Calu3 (cell line): Measurements from ENCODE around the gene FGR. TPM values are rescaled to one million over a fixed set of nuclear protein-coding genes. Genes with fewer than 3 reads are reported as not detected.

Source experiments
- BruUV-seq: library from RNA; stranded (reverse); fragments of 400-500 nt; replicated peaks from 2 replicates; lab custom pipeline; 2021; lab: Mats Ljungman, UMichigan
- CTCF ChIA-PET: fragments of 300-600 bp; sonication (Branson Sonifier 250); formaldehyde crosslinking; loops from one replicate; lab custom pipeline; 2022; ENCODE audit warnings: antibody characterized with exemption; lab: Charles Lee
- DNase-seq: peaks from one replicate; pipeline ENCODE4 v3.0.0; 2022
- H3K27ac Mint-ChIP-seq: one replicate; pipeline ENCODE4 v1.8.0; 2022; ENCODE audit warnings: mixed read lengths; ENCODE audit not compliant: unreplicated experiment
- H3K27me3 Mint-ChIP-seq: one replicate; pipeline ENCODE4 v1.8.0; 2022; ENCODE audit warnings: mixed read lengths; ENCODE audit not compliant: unreplicated experiment
- H3K36me3 Mint-ChIP-seq: one replicate; pipeline ENCODE4 v1.8.0; 2022; ENCODE audit warnings: mild to moderate bottlenecking, moderate library complexity, mixed read lengths; ENCODE audit not compliant: insufficient read depth, unreplicated experiment
- H3K4me1 Mint-ChIP-seq: one replicate; pipeline ENCODE4 v1.8.0; 2022; ENCODE audit warnings: mild to moderate bottlenecking, low read depth, mixed read lengths; ENCODE audit not compliant: unreplicated experiment
- H3K4me3 Mint-ChIP-seq: one replicate; pipeline ENCODE4 v1.8.0; 2022; ENCODE audit warnings: mild to moderate bottlenecking, low read depth, moderate library complexity, mixed read lengths; ENCODE audit not compliant: unreplicated experiment
- H3K9me3 Mint-ChIP-seq: one replicate; pipeline ENCODE4 v1.8.0; 2022; ENCODE audit warnings: low read depth, mixed read lengths; ENCODE audit not compliant: unreplicated experiment
- intact Hi-C: fragments of 100-400 bp; cut with micrococcal nuclease; formaldehyde crosslinking; loops from one replicate; pipeline ENCODE4 v1.10.0; 2022; ENCODE audit not compliant: unreplicated experiment
- total RNA-seq: library from RNA; stranded (reverse); gene quantifications from 2 replicates; pipeline ENCODE4 v1.2.3, GENCODE V29; 2022
- TF ChIP-seq, protein P1 (sequence below): fragments of 200-600 bp; IDR thresholded peaks from one replicate; pipeline ENCODE4 v1.8.0; 2022; ENCODE audit warnings: antibody characterized with exemption; ENCODE audit not compliant: unreplicated experiment

FGR gene
- total RNA-seq, 1 experiment from 2014 or later = not detected

DNA sequence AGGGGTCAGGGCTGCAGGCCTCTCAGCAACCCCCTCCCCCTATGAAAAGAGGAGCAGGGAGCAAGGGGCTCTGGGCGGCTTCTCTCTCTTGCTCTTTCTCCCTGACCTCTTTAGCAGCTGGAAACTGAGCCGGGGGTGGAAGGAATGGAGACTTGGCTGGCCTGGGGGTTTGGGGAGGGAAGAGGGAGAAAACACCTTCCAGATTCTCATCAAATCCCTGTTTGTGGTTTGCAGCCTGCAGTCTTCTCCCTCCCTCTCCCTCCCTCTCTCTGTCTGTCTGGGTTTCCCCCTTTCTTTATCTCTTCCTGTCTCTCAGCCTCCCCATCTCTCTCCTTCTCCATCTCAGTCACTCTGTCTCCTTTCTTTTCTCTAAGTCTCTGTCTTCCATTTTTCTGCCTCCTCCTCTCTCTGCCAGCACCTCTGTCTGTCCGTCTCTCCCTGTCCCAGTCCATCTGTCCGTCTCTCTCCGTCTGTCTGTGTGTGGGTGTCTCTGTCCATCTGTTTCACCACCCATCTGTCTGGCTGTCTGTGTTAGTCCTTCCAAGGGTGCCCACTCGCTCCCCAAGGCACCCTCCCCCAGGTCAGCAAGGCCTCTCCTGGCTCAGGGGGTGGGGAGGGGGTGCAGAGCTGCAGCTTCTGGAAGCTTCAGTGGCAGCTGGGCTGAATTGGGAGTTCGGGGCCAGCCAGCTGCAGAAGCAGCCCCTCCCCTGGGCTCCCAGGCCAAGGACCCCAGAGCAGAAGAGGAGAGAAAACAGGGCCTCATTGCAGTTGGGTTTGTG is 37.3 kb downstream of the FGR start:
- Mint-ChIP-seq H3K27ac (no peak overlapping the region), H3K4me1 (peaks cover 24% of the 10 kb centered on the region), H3K27me3 (no peaks in the 10 kb centered on the region), H3K4me3 (no peak overlapping the region), H3K36me3 (peaks cover 13% of the 10 kb centered on the region), H3K9me3 (no peaks in the 10 kb centered on the region)
- intact Hi-C loops = no loop called here
- DNase-seq = no peak
- CTCF ChIA-PET = no interaction called here
- no TSS peak for BruUV-seq
- TF ChIP-seq, protein P1, sequence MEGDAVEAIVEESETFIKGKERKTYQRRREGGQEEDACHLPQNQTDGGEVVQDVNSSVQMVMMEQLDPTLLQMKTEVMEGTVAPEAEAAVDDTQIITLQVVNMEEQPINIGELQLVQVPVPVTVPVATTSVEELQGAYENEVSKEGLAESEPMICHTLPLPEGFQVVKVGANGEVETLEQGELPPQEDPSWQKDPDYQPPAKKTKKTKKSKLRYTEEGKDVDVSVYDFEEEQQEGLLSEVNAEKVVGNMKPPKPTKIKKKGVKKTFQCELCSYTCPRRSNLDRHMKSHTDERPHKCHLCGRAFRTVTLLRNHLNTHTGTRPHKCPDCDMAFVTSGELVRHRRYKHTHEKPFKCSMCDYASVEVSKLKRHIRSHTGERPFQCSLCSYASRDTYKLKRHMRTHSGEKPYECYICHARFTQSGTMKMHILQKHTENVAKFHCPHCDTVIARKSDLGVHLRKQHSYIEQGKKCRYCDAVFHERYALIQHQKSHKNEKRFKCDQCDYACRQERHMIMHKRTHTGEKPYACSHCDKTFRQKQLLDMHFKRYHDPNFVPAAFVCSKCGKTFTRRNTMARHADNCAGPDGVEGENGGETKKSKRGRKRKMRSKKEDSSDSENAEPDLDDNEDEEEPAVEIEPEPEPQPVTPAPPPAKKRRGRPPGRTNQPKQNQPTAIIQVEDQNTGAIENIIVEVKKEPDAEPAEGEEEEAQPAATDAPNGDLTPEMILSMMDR = no peak

DNA sequence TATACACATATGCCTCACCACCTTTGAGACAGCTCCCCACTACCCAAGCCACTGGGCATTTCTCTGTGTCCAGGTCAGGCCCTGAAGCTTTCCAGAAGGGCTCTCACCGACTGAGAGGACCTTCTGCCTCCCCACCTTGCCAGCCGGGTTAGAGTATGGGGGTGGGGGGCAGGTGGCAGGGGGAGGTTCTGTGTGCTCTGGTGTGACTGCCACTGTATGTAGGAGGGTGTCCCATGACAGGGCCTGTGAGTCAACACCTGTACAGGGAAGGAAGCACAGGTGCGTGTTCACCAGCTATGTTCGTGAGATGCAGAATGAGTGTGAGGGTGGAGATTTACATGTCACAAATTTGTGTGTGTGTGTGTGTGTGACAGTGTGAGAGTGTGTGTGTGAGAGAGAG is 38.0 kb downstream of the FGR start:
- BruUV-seq = no TSS peak
- H3K9me3 Mint-ChIP-seq = no peaks in the 10 kb centered on the region
- DNase-seq = no peak
- CTCF ChIA-PET = interaction anchor here (0.9 kb wide), 1 partner anchor 296 kb away, joined by 3 read pairs; no protein-coding TSS in a partner anchor
- intact Hi-C loops = no loop called here
- no peaks in the 10 kb centered on the region for H3K27me3 Mint-ChIP-seq
- no peak overlapping the region for H3K4me3 Mint-ChIP-seq
- H3K36me3 Mint-ChIP-seq = peaks cover 6% of the 10 kb centered on the region
- H3K27ac Mint-ChIP-seq = no peak overlapping the region
- TF ChIP-seq, protein P1 = no peak
- peaks cover 24% of the 10 kb centered on the region for H3K4me1 Mint-ChIP-seq

DNA sequence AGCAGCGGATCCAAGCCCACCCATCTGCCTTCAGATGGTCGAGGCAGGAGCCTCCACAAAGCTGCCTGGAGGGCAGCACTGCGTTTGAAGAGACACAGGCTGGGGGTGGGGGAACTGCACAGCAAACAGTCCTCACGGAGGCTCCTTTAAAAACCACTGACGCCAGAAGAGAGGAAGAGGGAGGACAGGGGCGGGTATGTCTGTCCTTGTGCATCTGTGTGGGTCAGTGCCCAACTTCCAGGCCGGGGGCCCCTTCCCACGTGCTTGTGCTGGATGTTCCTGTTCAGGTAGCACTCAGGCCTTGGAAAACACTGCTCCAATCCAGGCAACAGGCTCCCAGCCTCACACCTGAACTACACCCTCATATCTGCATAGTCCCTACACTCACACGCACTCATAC is 38.7 kb downstream of the FGR start:
- no peak overlapping the region for H3K4me3 Mint-ChIP-seq
- peaks cover 20% of the 10 kb centered on the region for H3K4me1 Mint-ChIP-seq
- no peaks in the 10 kb centered on the region for H3K36me3 Mint-ChIP-seq
- intact Hi-C loops = no loop called here
- CTCF ChIA-PET = interaction anchor here (0.9 kb wide), 1 partner anchor 295 kb away, joined by 3 read pairs; no protein-coding TSS in a partner anchor
- no TSS peak for BruUV-seq
- DNase-seq = no peak
- no peak overlapping the region for H3K27ac Mint-ChIP-seq
- no peaks in the 10 kb centered on the region for H3K9me3 Mint-ChIP-seq
- no peaks in the 10 kb centered on the region for H3K27me3 Mint-ChIP-seq
- TF ChIP-seq, protein P1 = no peak

DNA sequence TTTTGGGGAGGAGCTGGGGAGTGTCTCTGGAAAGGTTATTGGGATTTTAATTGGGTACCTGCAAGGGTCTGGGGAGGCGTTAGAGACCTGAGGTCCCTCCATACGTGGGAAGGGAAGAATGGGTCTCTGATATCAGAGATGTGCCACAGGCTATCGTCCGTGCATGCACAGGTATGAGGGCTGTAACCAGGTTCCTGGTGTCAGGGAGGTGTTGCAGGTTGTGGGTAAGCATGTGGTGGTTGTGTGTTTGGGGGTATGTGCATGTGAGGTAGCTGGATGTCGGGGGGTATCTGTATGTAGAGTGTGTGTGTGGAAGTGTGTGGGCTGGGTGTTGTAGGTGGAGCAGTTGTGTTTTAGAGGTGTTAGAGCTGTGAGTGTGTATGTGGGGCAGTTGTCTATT is 39.4 kb downstream of the FGR start:
- peaks cover 13% of the 10 kb centered on the region for H3K4me1 Mint-ChIP-seq
- no peak for DNase-seq
- TF ChIP-seq, protein P1 = no peak
- no peak overlapping the region for H3K27ac Mint-ChIP-seq
- intact Hi-C loops = no loop called here
- H3K9me3 Mint-ChIP-seq = no peaks in the 10 kb centered on the region
- no peaks in the 10 kb centered on the region for H3K27me3 Mint-ChIP-seq
- H3K4me3 Mint-ChIP-seq = no peak overlapping the region
- BruUV-seq = no TSS peak
- CTCF ChIA-PET = no interaction called here
- no peaks in the 10 kb centered on the region for H3K36me3 Mint-ChIP-seq
